Stimulated activated CD4-positive, alpha-beta T cell treated with anti-CD3 and anti-CD28 coated beads, Interleukin-15, amount 100 ng/mL, for 1 hour (primary cell): ENCODE measurements around the gene GNB2.
"Not testable (repeated sequence)": the region's sequence is repeated elsewhere in the genome, so short reads cannot be mapped to it uniquely, and the experiment has no call there.

Experiments
- DNase-seq, 2 donors: peaks; one replicate each; pipeline ENCODE4 v3.0.0-alpha.2; 2020; ENCODE audit warnings: low read depth in 1 of 2, low spot score in 1 of 2

Gene GNB2

GRCh38 chr7:100662194-100662776 lies 11.3 kb upstream of the GNB2 start:
- not testable (repeated sequence) for DNase-seq

- no peak for DNase-seq
Measured at GRCh38 chr7:100665168-100665726, 8.3 kb upstream of the GNB2 start.

GRCh38 chr7:100667331-100668068 lies 6.0 kb upstream of the GNB2 start:
- DNase-seq = no peak

GRCh38 chr7:100668069-100668449 lies 5.5 kb upstream of the GNB2 start:
- DNase-seq = no peak

GRCh38 chr7:100669106-100669505 lies 4.4 kb upstream of the GNB2 start:
- DNase-seq = not testable (repeated sequence)

- DNase-seq = no peak
Measured at GRCh38 chr7:100670074-100670473, 3.5 kb upstream of the GNB2 start.

- DNase-seq = no peak
Measured at GRCh38 chr7:100671353-100672327, 1.9 kb upstream of the GNB2 start.

GRCh38 chr7:100673942-100674410 lies 436 bp downstream of the GNB2 start:
- no peak for DNase-seq

GRCh38 chr7:100674411-100675104 lies 1.0 kb downstream of the GNB2 start:
- DNase-seq = no peak

GRCh38 chr7:100675105-100675451 lies 1.5 kb downstream of the GNB2 start:
- DNase-seq = no peak

GRCh38 chr7:100675581-100676350 lies 2.2 kb downstream of the GNB2 start:
- DNase-seq = peak; percentile 57 to 76

- no peak for DNase-seq
Measured at GRCh38 chr7:100676501-100677306, 3.2 kb downstream of the GNB2 start.

GRCh38 chr7:100677308-100678267 lies 4.0 kb downstream of the GNB2 start:
- DNase-seq = no peak

- no peak for DNase-seq
Measured at GRCh38 chr7:100678291-100678984, 4.9 kb downstream of the GNB2 start.

GRCh38 chr7:100679129-100679926 lies 5.8 kb downstream of the GNB2 start:
- no peak for DNase-seq

GRCh38 chr7:100679927-100680575 lies 6.5 kb downstream of the GNB2 start:
- DNase-seq = no peak
